AG09309 (cell line): Measurements from ENCODE around the gene UNC50.

Source experiments
- DNase-seq: peaks from one replicate; pipeline ENCODE4 v3.0.0-alpha.2; 2010; ENCODE audit warnings: low read depth
- H3K4me3 ChIP-seq: 2 replicates; pipeline ENCODE4 v1.5.1; 2011; ENCODE audit warnings: mild to moderate bottlenecking, low read depth, low read length, moderate library complexity; ENCODE audit not compliant: control insufficient read depth
- TF ChIP-seq, protein P1 (sequence below): IDR thresholded peaks from 2 replicates; pipeline ENCODE4 v1.5.1; 2011; ENCODE audit warnings: mild to moderate bottlenecking, low read depth, low read length, inconsistent platforms; ENCODE audit not compliant: insufficient read depth, control insufficient read depth; ENCODE audit errors: missing control alignments

Gene UNC50

DNA sequence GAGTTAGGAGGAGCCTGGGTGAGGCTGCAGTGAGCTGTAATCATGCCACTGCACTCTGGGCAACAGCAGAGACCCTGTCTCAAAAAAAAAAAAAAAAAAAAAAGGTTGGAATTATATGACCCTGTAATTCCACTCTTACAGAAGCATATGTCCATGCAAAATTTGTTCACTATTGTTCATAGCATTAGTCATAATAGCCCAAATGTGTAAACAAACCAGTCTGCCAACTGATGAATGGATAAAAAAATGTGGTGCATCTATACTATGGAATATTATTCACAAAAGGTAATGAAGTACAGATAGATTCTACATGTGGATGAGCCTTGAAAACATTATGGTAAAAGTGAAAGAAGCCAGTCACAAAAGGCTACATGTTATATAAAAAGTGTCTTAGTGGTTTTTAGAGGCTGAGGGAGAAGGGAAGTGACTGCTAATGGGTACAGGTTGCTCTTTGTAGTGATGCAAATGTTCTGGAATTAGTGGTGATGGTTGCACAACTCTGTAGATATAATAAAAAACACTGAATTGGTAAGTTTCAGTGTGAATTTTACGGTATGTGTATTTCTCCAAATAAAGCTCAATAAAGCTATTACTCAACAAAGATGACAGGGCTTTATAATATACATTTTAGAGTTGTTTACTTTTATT lies 9.5 kb upstream of the UNC50 start:
- TF ChIP-seq, protein P1, sequence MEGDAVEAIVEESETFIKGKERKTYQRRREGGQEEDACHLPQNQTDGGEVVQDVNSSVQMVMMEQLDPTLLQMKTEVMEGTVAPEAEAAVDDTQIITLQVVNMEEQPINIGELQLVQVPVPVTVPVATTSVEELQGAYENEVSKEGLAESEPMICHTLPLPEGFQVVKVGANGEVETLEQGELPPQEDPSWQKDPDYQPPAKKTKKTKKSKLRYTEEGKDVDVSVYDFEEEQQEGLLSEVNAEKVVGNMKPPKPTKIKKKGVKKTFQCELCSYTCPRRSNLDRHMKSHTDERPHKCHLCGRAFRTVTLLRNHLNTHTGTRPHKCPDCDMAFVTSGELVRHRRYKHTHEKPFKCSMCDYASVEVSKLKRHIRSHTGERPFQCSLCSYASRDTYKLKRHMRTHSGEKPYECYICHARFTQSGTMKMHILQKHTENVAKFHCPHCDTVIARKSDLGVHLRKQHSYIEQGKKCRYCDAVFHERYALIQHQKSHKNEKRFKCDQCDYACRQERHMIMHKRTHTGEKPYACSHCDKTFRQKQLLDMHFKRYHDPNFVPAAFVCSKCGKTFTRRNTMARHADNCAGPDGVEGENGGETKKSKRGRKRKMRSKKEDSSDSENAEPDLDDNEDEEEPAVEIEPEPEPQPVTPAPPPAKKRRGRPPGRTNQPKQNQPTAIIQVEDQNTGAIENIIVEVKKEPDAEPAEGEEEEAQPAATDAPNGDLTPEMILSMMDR, result no peak
- no peak overlapping the region for H3K4me3 ChIP-seq
- no peak for DNase-seq

GRCh38 chr2:98601532-98602132 lies 6.8 kb upstream of the UNC50 start:
- H3K4me3 ChIP-seq, result no peak overlapping the region
- TF ChIP-seq, protein P1, result peak; percentile 65
- no peak for DNase-seq

GRCh38 chr2:98604547-98604946 lies 3.8 kb upstream of the UNC50 start:
- no peak for DNase-seq
- TF ChIP-seq, protein P1, result no peak
- H3K4me3 ChIP-seq, result no peak overlapping the region

GRCh38 chr2:98605076-98605475 lies 3.3 kb upstream of the UNC50 start:
- TF ChIP-seq, protein P1, result no peak
- DNase-seq, result no peak
- no peak overlapping the region for H3K4me3 ChIP-seq

DNA sequence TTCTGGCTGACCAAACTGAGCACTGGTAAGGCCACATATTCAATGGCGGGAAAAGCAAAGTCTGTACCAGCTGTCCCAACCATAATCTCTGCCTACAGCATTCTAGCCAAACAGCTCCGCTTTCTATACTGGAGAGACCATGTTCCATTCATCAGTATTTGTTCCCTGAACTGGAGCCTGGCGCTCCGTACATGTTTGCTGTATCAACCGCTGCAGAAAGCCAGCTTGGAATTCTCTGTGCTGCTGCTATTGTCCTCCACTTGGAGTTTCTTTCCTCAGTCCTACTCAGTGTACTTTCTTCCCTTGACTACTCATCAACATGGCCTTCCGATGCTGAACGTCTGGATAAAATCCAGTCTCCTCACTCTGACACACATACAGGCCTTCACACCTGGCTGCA lies 2.0 kb upstream of the UNC50 start:
- no peak overlapping the region for H3K4me3 ChIP-seq
- TF ChIP-seq, protein P1, result no peak
- DNase-seq, result no peak

- peak overlapping the region; percentile 96 for H3K4me3 ChIP-seq
- no peak for DNase-seq
These were observed 1.3 kb upstream of the UNC50 start for GRCh38 chr2:98607104-98607503.

More at GRCh38 chr2:98607104-98607503, 1.3 kb upstream of the UNC50 start:
- TF ChIP-seq, protein P1, result no peak
